H1 (cell line): Measurements from ENCODE around the gene PDE4D. TPM values are rescaled to one million over a fixed set of nuclear protein-coding genes. Genes with fewer than 3 reads are reported as not detected.

Source experiments
- ASH2L ChIP-seq: fragments of 200-600, 300-600 bp; sonication (generic); IDR thresholded peaks from one replicate; pipeline ENCODE4 v1.7.1; 2017; ENCODE audit warnings: low read length
- BCL11A ChIP-seq, 2 experiments: IDR thresholded peaks; one replicate each; pipeline ENCODE4 v1.6.1; 2011; ENCODE audit warnings: low read depth in 2 of 2, low read length in 2 of 2, mild to moderate bottlenecking in 2 of 2
- JUN ChIP-seq: IDR thresholded peaks from 2 replicates; pipeline ENCODE4 v1.6.1; 2011; ENCODE audit warnings: low read depth, mild to moderate bottlenecking, improper control_type of control experiment, low read length
- MAFK ChIP-seq: IDR thresholded peaks from 2 replicates; pipeline ENCODE4 v1.6.1; 2012; ENCODE audit warnings: low read depth, mild to moderate bottlenecking, improper control_type of control experiment, low read length
- POLR2A ChIP-seq, 2 experiments: IDR thresholded peaks; 1 replicate in 1 of 2; 2 replicates in 1 of 2; pipeline ENCODE4 v1.6.1; 2011; ENCODE audit warnings: low read depth in 2 of 2, low read length in 2 of 2, mild to moderate bottlenecking in 2 of 2; ENCODE audit errors: control extremely low read depth in 1 of 2
- RBBP5 ChIP-seq: IDR thresholded peaks from 2 replicates; pipeline ENCODE4 v1.7.1; 2012; ENCODE audit warnings: low read depth, mild to moderate bottlenecking, inconsistent platforms, low read length, moderate library complexity, borderline replicate concordance
- SIX5 ChIP-seq: IDR thresholded peaks from 2 replicates; pipeline ENCODE4 v1.6.1; 2011; ENCODE audit warnings: mild to moderate bottlenecking, low read depth, low read length
- SP2 ChIP-seq: IDR thresholded peaks from 2 replicates; pipeline ENCODE4 v1.6.1; 2012; ENCODE audit warnings: mild to moderate bottlenecking, low read length, inconsistent platforms
- YY1 ChIP-seq: IDR thresholded peaks from 2 replicates; pipeline ENCODE4 v1.6.1; 2011; ENCODE audit warnings: low read depth, mild to moderate bottlenecking, low read length
- polyA plus RNA-seq, 7 experiments: library from polyadenylated mRNA; depleted of rRNA in 3 of 7; stranded (reverse) in 5 of 7; unstranded in 2 of 7; fragments of >200 nt in 5 of 7; fragments of 200-250 nt in 2 of 7; gene quantifications; 1 replicate in 5 of 7; 2 replicates in 1 of 7; 4 replicates in 1 of 7; pipeline versions ENCODE4 v1.2.1 to v1.2.3, GENCODE V29; 2011 to 2013; ENCODE audit warnings: missing spikeins in 2 of 7, mixed read lengths in 2 of 7
- total RNA-seq: library from RNA; stranded (reverse); fragmentation: NEBNext Ultra II Directional; extraction: Animal tissue kit (Norgen Biotek cat#: 25700); gene quantifications from 2 replicates; pipeline ENCODE4 v1.2.1, GENCODE V29; 2021
- TF ChIP-seq, protein P1 (sequence below), 3 experiments: IDR thresholded peaks; 1 replicate in 2 of 3; 2 replicates in 1 of 3; pipeline versions ENCODE4 v1.5.1 to v1.6.1; 2011; ENCODE audit warnings: low read length in 3 of 3, mild to moderate bottlenecking in 3 of 3, inconsistent platforms in 2 of 3, low read depth in 1 of 3, moderate library complexity in 1 of 3; ENCODE audit not compliant: insufficient read depth in 1 of 3; ENCODE audit errors: control extremely low read depth in 1 of 3

Gene PDE4D
- total and polyA plus RNA-seq, 2 of the 8 experiments (the other 6 are each of a cell fraction or from before 2014, with no cell fraction given) = 2.3 to 3.7 TPM

DNA sequence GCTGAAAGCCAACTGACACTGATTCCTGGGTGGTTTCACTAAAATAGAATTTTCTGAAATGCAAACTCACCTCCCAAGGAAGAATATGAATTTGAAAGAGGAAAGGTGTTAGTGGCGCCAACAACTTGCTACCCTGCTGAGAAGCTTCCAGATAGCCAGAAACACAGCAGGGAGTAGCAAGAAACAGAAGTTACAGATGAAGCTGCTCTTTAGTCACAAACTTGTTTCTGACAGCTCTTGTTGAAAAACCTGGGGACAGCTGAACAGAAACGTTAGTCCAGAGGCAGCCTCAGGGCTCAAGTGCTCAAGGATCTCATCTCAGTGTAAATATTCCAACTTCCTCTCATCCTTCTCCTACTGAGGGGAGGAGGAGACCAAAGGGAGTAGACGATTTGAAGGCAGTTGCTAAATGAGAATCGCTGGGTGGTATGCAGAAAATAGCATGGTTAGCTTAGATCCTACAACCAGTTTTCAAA, 184.1 kb downstream of the PDE4D start (continued):
- no peak for TF ChIP-seq SIX5
- TF ChIP-seq RBBP5 = no peak
- no peak for TF ChIP-seq POLR2A (IDR thresholded peaks at IDR 0.05; ENCODE audit: control extremely low read depth in 1 of 2, low read depth in 2 of 2, low read length in 2 of 2)
- TF ChIP-seq, protein P1, sequence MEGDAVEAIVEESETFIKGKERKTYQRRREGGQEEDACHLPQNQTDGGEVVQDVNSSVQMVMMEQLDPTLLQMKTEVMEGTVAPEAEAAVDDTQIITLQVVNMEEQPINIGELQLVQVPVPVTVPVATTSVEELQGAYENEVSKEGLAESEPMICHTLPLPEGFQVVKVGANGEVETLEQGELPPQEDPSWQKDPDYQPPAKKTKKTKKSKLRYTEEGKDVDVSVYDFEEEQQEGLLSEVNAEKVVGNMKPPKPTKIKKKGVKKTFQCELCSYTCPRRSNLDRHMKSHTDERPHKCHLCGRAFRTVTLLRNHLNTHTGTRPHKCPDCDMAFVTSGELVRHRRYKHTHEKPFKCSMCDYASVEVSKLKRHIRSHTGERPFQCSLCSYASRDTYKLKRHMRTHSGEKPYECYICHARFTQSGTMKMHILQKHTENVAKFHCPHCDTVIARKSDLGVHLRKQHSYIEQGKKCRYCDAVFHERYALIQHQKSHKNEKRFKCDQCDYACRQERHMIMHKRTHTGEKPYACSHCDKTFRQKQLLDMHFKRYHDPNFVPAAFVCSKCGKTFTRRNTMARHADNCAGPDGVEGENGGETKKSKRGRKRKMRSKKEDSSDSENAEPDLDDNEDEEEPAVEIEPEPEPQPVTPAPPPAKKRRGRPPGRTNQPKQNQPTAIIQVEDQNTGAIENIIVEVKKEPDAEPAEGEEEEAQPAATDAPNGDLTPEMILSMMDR (IDR thresholded peaks at IDR 0.05; ENCODE audit: control extremely low read depth in 1 of 3, insufficient read depth in 1 of 3, low read depth in 1 of 3, low read length in 3 of 3) = no peak
- no peak for TF ChIP-seq MAFK
- TF ChIP-seq SP2 = no peak
- TF ChIP-seq YY1 = no peak
- TF ChIP-seq JUN = no peak
- peak in 1 of 2 experiments; percentile 12 for TF ChIP-seq BCL11A (IDR thresholded peaks at IDR 0.05; ENCODE audit: low read depth in 2 of 2, low read length in 2 of 2)
- no peak for TF ChIP-seq ASH2L
